OCI-M2 (cell line): ENCODE results near the gene DPH1.

Experiments used
- DNase-seq: peaks from one replicate; lab custom pipeline; 2025; ENCODE audit not compliant: unreplicated experiment; lab: John Stamatoyannopoulos, UW

Gene DPH1

GRCh38 chr17:2060681-2061440 is 30.9 kb downstream of the DPH1 start:
- no peak for DNase-seq

- no peak for DNase-seq
Measured at GRCh38 chr17:2061441-2061958, 31.5 kb downstream of the DPH1 start.

- no peak for DNase-seq
Measured at GRCh38 chr17:2062571-2063183, 32.7 kb downstream of the DPH1 start.

- DNase-seq, result no peak
Measured at GRCh38 chr17:2063261-2064146, 33.6 kb downstream of the DPH1 start.

- DNase-seq, result no peak
Measured at GRCh38 chr17:2064147-2064489, 34.2 kb downstream of the DPH1 start.

GRCh38 chr17:2064520-2064971 is 34.6 kb downstream of the DPH1 start:
- no peak for DNase-seq

- no peak for DNase-seq
Measured at GRCh38 chr17:2064980-2065785, 35.2 kb downstream of the DPH1 start.

- no peak for DNase-seq
Measured at GRCh38 chr17:2065949-2066400, 36.0 kb downstream of the DPH1 start.

GRCh38 chr17:2067048-2067561 is 37.2 kb downstream of the DPH1 start:
- no peak for DNase-seq

- DNase-seq, result no peak
Measured at GRCh38 chr17:2067608-2068024, 37.7 kb downstream of the DPH1 start.

GRCh38 chr17:2068031-2068518 is 38.1 kb downstream of the DPH1 start:
- no peak for DNase-seq

- no peak for DNase-seq
Measured at GRCh38 chr17:2068519-2069051, 38.6 kb downstream of the DPH1 start.

- no peak for DNase-seq
Measured at GRCh38 chr17:2070241-2071023, 40.5 kb downstream of the DPH1 start.

GRCh38 chr17:2071024-2071385 is 41.1 kb downstream of the DPH1 start:
- no peak for DNase-seq

GRCh38 chr17:2071455-2072281 is 41.7 kb downstream of the DPH1 start:
- DNase-seq, result no peak

- DNase-seq, result no peak
Measured at GRCh38 chr17:2074919-2075318, 45.0 kb downstream of the DPH1 start.

GRCh38 chr17:2075336-2076086 is 45.6 kb downstream of the DPH1 start:
- no peak for DNase-seq
